H1 (cell line): Measurements from ENCODE around the gene WDFY3. TPM values are rescaled to one million over a fixed set of nuclear protein-coding genes. Genes with fewer than 3 reads are reported as not detected.

ENCODE experiments used
- CTCF ChIA-PET: fragments of 300-600 bp; sonication (Branson Sonifier 250); formaldehyde crosslinking; loops from one replicate; lab custom pipeline; 2021; ENCODE audit not compliant: partially characterized antibody; lab: Charles Lee
- POLR2A ChIA-PET: fragments of 300-600 bp; sonication (Branson Sonifier 250); formaldehyde crosslinking; loops from one replicate; lab custom pipeline; 2021; ENCODE audit warnings: inconsistent platforms; ENCODE audit not compliant: partially characterized antibody; lab: Charles Lee
- DNase-seq, 2 experiments: peaks; one replicate each; pipeline versions ENCODE4 v3.0.0 to v3.0.0-alpha.2; 2010 to 2022; ENCODE audit warnings: low spot score in 2 of 2, low read depth in 1 of 2, mixed read lengths in 1 of 2
- FAIRE-seq: peaks from 2 replicates; lab custom pipeline; 2011; peaks lifted over from hg19 to GRCh38; lab: Jason Lieb, UNC
- H2AFZ ChIP-seq: 2 replicates; pipeline ENCODE4 v1.8.1; 2012; ENCODE audit warnings: low read length, inconsistent platforms
- H2AK5ac ChIP-seq: 2 replicates; pipeline ENCODE4 v1.6.1; 2013; ENCODE audit warnings: low read depth, low read length
- H2BK120ac ChIP-seq: replicated peaks from 2 replicates; pipeline ENCODE3; 2013; ENCODE audit warnings: low read depth, low read length, inconsistent platforms
- H2BK12ac ChIP-seq: 2 replicates; pipeline ENCODE4 v1.6.1; 2013; ENCODE audit warnings: low read depth, low read length
- H2BK15ac ChIP-seq: 2 replicates; pipeline ENCODE4 v1.6.1; 2013; ENCODE audit warnings: low read length
- H2BK20ac ChIP-seq: 2 replicates; pipeline ENCODE4 v1.6.1; 2013; ENCODE audit warnings: low read length
- H2BK5ac ChIP-seq: 2 replicates; pipeline ENCODE4 v1.6.1; 2013; ENCODE audit warnings: low read depth, low read length
- H3K14ac ChIP-seq: 2 replicates; pipeline ENCODE4 v1.6.1; 2013; ENCODE audit warnings: inconsistent platforms; ENCODE audit not compliant: insufficient read length
- H3K18ac ChIP-seq: 2 replicates; pipeline ENCODE4 v1.6.1; 2013; ENCODE audit warnings: low read length; ENCODE audit errors: extremely low read depth
- H3K23ac ChIP-seq: 2 replicates; pipeline ENCODE4 v1.6.1; 2013; ENCODE audit warnings: inconsistent platforms; ENCODE audit not compliant: insufficient read length
- H3K23me2 ChIP-seq: 2 replicates; pipeline ENCODE4 v1.6.1; 2013; ENCODE audit warnings: low read depth, low read length
- H3K27ac ChIP-seq: 2 replicates; pipeline ENCODE4 v1.6.1; 2011; ENCODE audit warnings: low read depth, low read length, inconsistent platforms
- H3K27me3 ChIP-seq, 4 experiments: replicated peaks in 1 of 4; 1 replicate in 1 of 4; 2 replicates in 3 of 4; pipeline versions ENCODE4 v1.6.1 to v1.8.1; 2011 to 2013; ENCODE audit warnings: low read length in 3 of 4, mild to moderate bottlenecking in 3 of 4, inconsistent platforms in 2 of 4, mixed read lengths in 2 of 4, moderate library complexity in 1 of 4; ENCODE audit not compliant: control insufficient read depth in 3 of 4, insufficient read depth in 3 of 4; ENCODE audit errors: extremely low read depth in 1 of 4
- H3K36me3 ChIP-seq, 4 experiments: 2 replicates each; pipeline versions ENCODE4 v1.6.1 to v1.8.1; 2011 to 2013; ENCODE audit warnings: mild to moderate bottlenecking in 4 of 4, low read length in 3 of 4, moderate library complexity in 2 of 4, control low read depth in 1 of 4, inconsistent platforms in 1 of 4; ENCODE audit not compliant: insufficient read depth in 4 of 4, control insufficient read depth in 2 of 4
- H3K4ac ChIP-seq: replicated peaks from 2 replicates; pipeline ENCODE3; 2013; ENCODE audit warnings: low read length, low read depth, mixed read lengths, inconsistent platforms; ENCODE audit not compliant: insufficient read length
- H3K4me1 ChIP-seq, 4 experiments: replicated peaks in 1 of 4; 1 replicate in 1 of 4; 2 replicates in 3 of 4; pipeline versions ENCODE4 v1.6.1 to v1.8.1; 2011 to 2013; ENCODE audit warnings: low read length in 3 of 4, inconsistent platforms in 2 of 4, mixed read lengths in 1 of 4; ENCODE audit not compliant: insufficient read depth in 4 of 4, control insufficient read depth in 3 of 4
- H3K4me2 ChIP-seq, 2 experiments: 2 replicates each; pipeline versions ENCODE4 v1.6.1 to v1.8.1; 2011 to 2013; ENCODE audit warnings: low read depth in 2 of 2, low read length in 2 of 2, control low read depth in 1 of 2, inconsistent platforms in 1 of 2, mild to moderate bottlenecking in 1 of 2; ENCODE audit not compliant: insufficient read depth in 1 of 2
- H3K4me3 ChIP-seq, 4 experiments: fragments of 200-600, 300-600 bp in 1 of 4; sonication (generic), shearing (Covaris generic), sonication (Bioruptor Twin) in 1 of 4; 2 replicates each; pipeline versions ENCODE4 v1.5.1 to v1.8.1; 2011 to 2016; ENCODE audit warnings: low read length in 4 of 4, low read depth in 3 of 4, control low read depth in 2 of 4, inconsistent platforms in 2 of 4, mild to moderate bottlenecking in 2 of 4, mixed read lengths in 1 of 4, moderate library complexity in 1 of 4; ENCODE audit not compliant: insufficient read depth in 2 of 4; ENCODE audit errors: extremely low read depth in 1 of 4
- H3K56ac ChIP-seq: replicated peaks from 2 replicates; pipeline ENCODE3; 2013; ENCODE audit warnings: low read depth, mild to moderate bottlenecking, mixed read lengths, low read length, inconsistent platforms; ENCODE audit not compliant: insufficient read length
- H3K79me1 ChIP-seq: 2 replicates; pipeline ENCODE4 v1.6.1; 2013; ENCODE audit warnings: low read depth, low read length, control low read depth
- H3K79me2 ChIP-seq, 2 experiments: 2 replicates each; pipeline versions ENCODE4 v1.6.1 to v1.8.1; 2012 to 2013; ENCODE audit warnings: low read length in 2 of 2, mild to moderate bottlenecking in 2 of 2, inconsistent platforms in 1 of 2; ENCODE audit not compliant: insufficient read depth in 2 of 2, control insufficient read depth in 1 of 2
- H3K9ac ChIP-seq, 4 experiments: replicated peaks in 1 of 4; 1 replicate in 1 of 4; 2 replicates in 3 of 4; pipeline versions ENCODE4 v1.6.1 to v1.8.1; 2011 to 2013; ENCODE audit warnings: low read depth in 3 of 4, low read length in 3 of 4, control low read depth in 2 of 4, mild to moderate bottlenecking in 2 of 4, moderate library complexity in 2 of 4, inconsistent platforms in 1 of 4; ENCODE audit errors: extremely low read depth in 1 of 4
- H3K9me3 ChIP-seq, 2 experiments: 2 replicates each; pipeline versions ENCODE4 v1.6.1 to v1.8.1; 2012 to 2013; ENCODE audit warnings: mild to moderate bottlenecking in 2 of 2, moderate library complexity in 2 of 2, control low read depth in 1 of 2, inconsistent platforms in 1 of 2, low read depth in 1 of 2, low read length in 1 of 2, mixed read lengths in 1 of 2; ENCODE audit not compliant: insufficient read depth in 2 of 2
- H4K20me1 ChIP-seq, 2 experiments: replicated peaks in 1 of 2; 2 replicates each; pipeline versions ENCODE3 to v1.8.1; 2011 to 2013; ENCODE audit warnings: inconsistent platforms in 2 of 2, low read length in 2 of 2, mild to moderate bottlenecking in 1 of 2; ENCODE audit not compliant: insufficient read depth in 2 of 2, control insufficient read depth in 1 of 2
- H4K5ac ChIP-seq: 2 replicates; pipeline ENCODE4 v1.6.1; 2013; ENCODE audit warnings: low read length, low read depth, mixed read lengths, inconsistent platforms; ENCODE audit not compliant: insufficient read length
- H4K8ac ChIP-seq: 2 replicates; pipeline ENCODE4 v1.8.0; 2013; ENCODE audit warnings: mild to moderate bottlenecking, moderate library complexity, low read length, inconsistent platforms; ENCODE audit not compliant: insufficient read depth; ENCODE audit errors: extremely low read depth
- H4K91ac ChIP-seq: replicated peaks from 2 replicates; pipeline ENCODE3; 2013; ENCODE audit warnings: low read length, mixed read lengths, inconsistent platforms; ENCODE audit not compliant: insufficient read length
- ATF2 ChIP-seq: IDR thresholded peaks from 2 replicates; pipeline ENCODE4 v1.6.1; 2012; ENCODE audit warnings: low read length, inconsistent platforms
- BRCA1 ChIP-seq: IDR thresholded peaks from 2 replicates; pipeline ENCODE4 v1.6.1; 2012; ENCODE audit warnings: low read depth, low read length, improper control_type of control experiment
- CHD1 ChIP-seq: IDR thresholded peaks from 2 replicates; pipeline ENCODE4 v1.6.1; 2012; ENCODE audit warnings: low read depth, low read length, improper control_type of control experiment
- KDM1A ChIP-seq: fragments of 200-600, 300-600 bp; sonication (generic); IDR thresholded peaks from 2 replicates; pipeline ENCODE4 v1.7.1; 2016; ENCODE audit warnings: mild to moderate bottlenecking, low read length, borderline replicate concordance
- POU5F1 ChIP-seq: IDR thresholded peaks from 2 replicates; pipeline ENCODE4 v1.6.1; 2011; ENCODE audit warnings: low read depth, mild to moderate bottlenecking, low read length, moderate library complexity
- SAP30 ChIP-seq: fragments of 300-600 bp; sonication (generic); IDR thresholded peaks from 2 replicates; pipeline ENCODE4 v1.7.1; 2012; ENCODE audit warnings: low read length, moderate library complexity, mild to moderate bottlenecking, inconsistent platforms; ENCODE audit not compliant: insufficient read depth, insufficient replicate concordance
- SIX5 ChIP-seq: IDR thresholded peaks from 2 replicates; pipeline ENCODE4 v1.6.1; 2011; ENCODE audit warnings: mild to moderate bottlenecking, low read depth, low read length
- SP2 ChIP-seq: IDR thresholded peaks from 2 replicates; pipeline ENCODE4 v1.6.1; 2012; ENCODE audit warnings: mild to moderate bottlenecking, low read length, inconsistent platforms
- SP4 ChIP-seq: IDR thresholded peaks from 2 replicates; pipeline ENCODE4 v1.6.1; 2012; ENCODE audit warnings: low read length, inconsistent platforms
- TCF12 ChIP-seq: IDR thresholded peaks from 2 replicates; pipeline ENCODE4 v1.6.1; 2011; ENCODE audit warnings: low read depth, mild to moderate bottlenecking, low read length
- USF2 ChIP-seq: IDR thresholded peaks from 2 replicates; pipeline ENCODE4 v1.6.1; 2011; ENCODE audit warnings: low read length, improper control_type of control experiment
- YY1 ChIP-seq: IDR thresholded peaks from 2 replicates; pipeline ENCODE4 v1.6.1; 2011; ENCODE audit warnings: low read depth, mild to moderate bottlenecking, low read length
- WGBS, 2 experiments: shearing (Covaris generic) in 1 of 2; methylation state at CpG; one replicate each; pipeline versions ENCODE4 v1.1.6 to v1.1.7; 2013 to 2015; ENCODE audit warnings: low lambda C conversion rate in 2 of 2, mixed read lengths in 2 of 2, inconsistent platforms in 1 of 2, low coverage in 1 of 2, missing lambda C conversion rate in 1 of 2; ENCODE audit not compliant: insufficient replicate concordance in 2 of 2, insufficient coverage in 1 of 2, insufficient read length in 1 of 2; ENCODE audit errors: extremely low coverage in 1 of 2, missing lambda C conversion rate in 1 of 2; 5-methylcytosine and 5-hydroxymethylcytosine counted together
- polyA plus RNA-seq, 7 experiments: library from polyadenylated mRNA; depleted of rRNA in 3 of 7; stranded (reverse) in 5 of 7; unstranded in 2 of 7; fragments of >200 nt in 5 of 7; fragments of 200-250 nt in 2 of 7; gene quantifications; 1 replicate in 5 of 7; 2 replicates in 1 of 7; 4 replicates in 1 of 7; pipeline versions ENCODE4 v1.2.1 to v1.2.3, GENCODE V29; 2011 to 2013; ENCODE audit warnings: missing spikeins in 2 of 7, mixed read lengths in 2 of 7
- total RNA-seq: library from RNA; stranded (reverse); fragmentation: NEBNext Ultra II Directional; extraction: Animal tissue kit (Norgen Biotek cat#: 25700); gene quantifications from 2 replicates; pipeline ENCODE4 v1.2.1, GENCODE V29; 2021

The WDFY3 gene
- total and polyA plus RNA-seq, 2 of the 8 experiments (the other 6 are each of a cell fraction or from before 2014, with no cell fraction given): 25.6 to 62.4 TPM

GRCh38 chr4:84895283-84895682 lies 71.2 kb downstream of the WDFY3 start:
- 96% methylated on average over 1 of the region's 1 CpG; no CpG with 5 or more reads in 1 of the 2 experiments for WGBS, 2 experiments
- CTCF ChIA-PET: no interaction called here
- H2AFZ ChIP-seq: no peak overlapping the region
- no peak overlapping the region for H3K23ac ChIP-seq
- H2BK5ac ChIP-seq: no peak overlapping the region
- no peak overlapping the region for H3K27ac ChIP-seq
- no peak for FAIRE-seq
- no peak overlapping the region for H2BK12ac ChIP-seq
- peaks cover 1% of the 10 kb centered on the region; the same call in 1 of the 2 replicates for H3K79me1 ChIP-seq
- no peak overlapping the region for H3K18ac ChIP-seq
- H3K4ac ChIP-seq: no peak overlapping the region
- H4K91ac ChIP-seq: no peak overlapping the region
- H4K20me1 ChIP-seq: no peaks in the 10 kb centered on the region
- H3K4me1 ChIP-seq: peaks cover 0 to 4% (median 2%) of the 10 kb centered on the region in 4 experiments; a peak in 3 of 7 replicates
- H3K56ac ChIP-seq: no peak overlapping the region
- H4K5ac ChIP-seq: no peak overlapping the region
- H4K8ac ChIP-seq: no peak overlapping the region
- no peaks in the 10 kb centered on the region for H3K36me3 ChIP-seq
- H2BK120ac ChIP-seq: no peak overlapping the region
- no peak overlapping the region for H2AK5ac ChIP-seq
- H2BK20ac ChIP-seq: no peak overlapping the region
- no peak overlapping the region for H3K9ac ChIP-seq
- H3K23me2 ChIP-seq: no peaks in the 10 kb centered on the region
- POLR2A ChIA-PET: no interaction called here
- TF ChIP-seq BRCA1 (no peak), TCF12 (no peak), SP4 (no peak), SAP30 (no peak), USF2 (no peak), POU5F1 (no peak), CHD1 (no peak), ATF2 (no peak), SP2 (no peak), SIX5 (no peak), KDM1A (no peak), YY1 (no peak)
- H3K4me3 ChIP-seq: no peak overlapping the region
- H3K9me3 ChIP-seq: no peaks in the 10 kb centered on the region
- no peaks in the 10 kb centered on the region for H3K27me3 ChIP-seq
- no peak overlapping the region for H2BK15ac ChIP-seq
- no peak for DNase-seq
- no peak overlapping the region for H3K14ac ChIP-seq
- peaks cover 0 to 17% of the 10 kb centered on the region in 2 experiments; a peak in 1 of 4 replicates for H3K79me2 ChIP-seq
- no peak overlapping the region for H3K4me2 ChIP-seq
